Measurements from ENCODE around the gene EDAR. TPM values are rescaled to one million over a fixed set of nuclear protein-coding genes. Genes with fewer than 3 reads are reported as not detected.

Gene EDAR
- total RNA-seq, 3 donors from 2014 or later (not counting 1 experiment from before 2014, with no cell fraction given) = 0.11 to 0.23 TPM; not detected in 1

DNA sequence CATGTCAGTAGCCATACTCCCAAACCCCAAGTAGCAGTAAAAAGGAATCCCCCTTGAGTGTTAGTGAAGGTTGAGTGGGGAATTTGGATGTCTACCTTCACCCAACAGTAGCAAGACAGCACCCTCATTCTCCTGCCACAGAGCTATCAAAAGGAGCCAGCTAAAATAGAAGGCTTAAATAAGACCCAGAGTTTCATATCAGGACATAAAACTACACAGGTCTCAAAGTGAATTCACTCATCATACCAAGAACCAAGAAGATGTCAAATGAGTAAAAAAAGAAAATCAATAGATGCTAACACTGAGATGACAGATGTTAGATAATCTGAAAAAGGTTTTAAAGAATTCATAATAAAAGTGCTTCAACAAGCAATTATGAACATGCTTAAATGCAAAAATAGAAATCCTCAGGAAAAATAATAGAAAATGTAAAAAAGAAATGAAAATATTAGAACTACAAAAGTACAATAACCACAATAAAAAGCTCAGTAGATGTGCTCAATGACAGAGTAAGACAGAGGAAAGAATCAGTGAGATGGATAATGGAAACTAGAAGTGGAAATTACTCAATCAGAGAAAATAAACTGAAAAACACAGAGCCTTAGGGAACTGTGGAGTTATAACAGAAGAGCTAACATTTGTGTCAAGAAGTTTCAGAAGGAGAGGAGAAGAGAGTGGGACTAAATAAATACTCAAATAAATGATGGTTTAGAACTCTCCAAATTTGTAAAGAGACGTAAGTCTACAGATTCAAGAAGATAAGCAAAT, 90.5 kb downstream of the EDAR start:
- Mint-ChIP-seq H3K9me3 (no peaks in the 10 kb centered on the region), H3K4me3 (no peak overlapping the region), H3K27me3 (ENCODE audit: low read depth in 2 of 2) (peaks cover 8 to 13% of the 10 kb centered on the region in 2 donors), H3K4me1 (no peaks in the 10 kb centered on the region), H3K36me3 (no peaks in the 10 kb centered on the region), H3K27ac (no peak overlapping the region)
- WGBS (ENCODE audit: insufficient coverage) = no CpG with 5 or more reads among the region's 1 CpG
- TF ChIP-seq, protein P1, sequence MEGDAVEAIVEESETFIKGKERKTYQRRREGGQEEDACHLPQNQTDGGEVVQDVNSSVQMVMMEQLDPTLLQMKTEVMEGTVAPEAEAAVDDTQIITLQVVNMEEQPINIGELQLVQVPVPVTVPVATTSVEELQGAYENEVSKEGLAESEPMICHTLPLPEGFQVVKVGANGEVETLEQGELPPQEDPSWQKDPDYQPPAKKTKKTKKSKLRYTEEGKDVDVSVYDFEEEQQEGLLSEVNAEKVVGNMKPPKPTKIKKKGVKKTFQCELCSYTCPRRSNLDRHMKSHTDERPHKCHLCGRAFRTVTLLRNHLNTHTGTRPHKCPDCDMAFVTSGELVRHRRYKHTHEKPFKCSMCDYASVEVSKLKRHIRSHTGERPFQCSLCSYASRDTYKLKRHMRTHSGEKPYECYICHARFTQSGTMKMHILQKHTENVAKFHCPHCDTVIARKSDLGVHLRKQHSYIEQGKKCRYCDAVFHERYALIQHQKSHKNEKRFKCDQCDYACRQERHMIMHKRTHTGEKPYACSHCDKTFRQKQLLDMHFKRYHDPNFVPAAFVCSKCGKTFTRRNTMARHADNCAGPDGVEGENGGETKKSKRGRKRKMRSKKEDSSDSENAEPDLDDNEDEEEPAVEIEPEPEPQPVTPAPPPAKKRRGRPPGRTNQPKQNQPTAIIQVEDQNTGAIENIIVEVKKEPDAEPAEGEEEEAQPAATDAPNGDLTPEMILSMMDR (IDR thresholded peaks at IDR 0.05) = no peak
- Histone ChIP-seq H3K4me3 (ENCODE audit: low read length) (no peak overlapping the region), H3K27me3 (ENCODE audit: control insufficient read depth, insufficient read depth, low read length) (no peaks in the 10 kb centered on the region), H3K27ac (ENCODE audit: low read length) (no peak overlapping the region), H3K9me3 (ENCODE audit: control insufficient read depth, insufficient read depth, low read length) (no peaks in the 10 kb centered on the region), H3K36me3 (ENCODE audit: control insufficient read depth, insufficient read depth, low read length) (no peaks in the 10 kb centered on the region), H3K4me1 (ENCODE audit: control insufficient read depth, insufficient read depth, low read length) (no peaks in the 10 kb centered on the region)
- ATAC-seq (no peak), DNase-seq (no peak)
- intact Hi-C loops (cut with micrococcal nuclease) = no loop called here

DNA sequence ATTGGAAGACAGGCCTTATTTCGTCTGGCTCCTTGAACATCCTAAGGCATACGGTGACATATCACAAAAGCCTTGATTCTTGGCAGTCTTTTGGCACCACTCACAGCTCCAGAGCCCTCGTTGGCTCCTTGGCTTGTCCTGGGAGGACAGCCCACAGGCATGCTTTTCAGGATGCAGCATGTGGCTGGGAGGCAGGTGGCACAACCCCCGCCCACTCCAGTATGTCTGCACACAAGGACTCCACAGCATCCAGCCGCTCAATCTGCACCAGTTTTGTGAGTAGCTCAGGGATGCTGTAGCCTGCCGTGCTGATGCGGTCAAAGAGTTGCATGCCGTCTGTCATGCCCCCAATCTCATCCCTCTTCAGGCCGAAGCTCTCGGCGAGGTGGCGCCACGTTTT, 92.3 kb downstream of the EDAR start:
- H3K36me3 ChIP-seq (ENCODE audit: control insufficient read depth, insufficient read depth, low read length) = no peaks in the 10 kb centered on the region
- Mint-ChIP-seq H3K4me1 (no peaks in the 10 kb centered on the region), H3K27ac (no peak overlapping the region), H3K4me3 (no peak overlapping the region), H3K9me3 (no peaks in the 10 kb centered on the region), H3K27me3 (ENCODE audit: low read depth in 2 of 2) (peaks cover 8 to 13% of the 10 kb centered on the region in 2 donors), H3K36me3 (no peaks in the 10 kb centered on the region)
- TF ChIP-seq, protein P1 (IDR thresholded peaks at IDR 0.05) = no peak
- no peaks in the 10 kb centered on the region for H3K27me3 ChIP-seq (ENCODE audit: control insufficient read depth, insufficient read depth, low read length)
- intact Hi-C loops (cut with micrococcal nuclease) = no loop called here
- DNase-seq (no peak), ATAC-seq (no peak)
- peaks cover 4% of the 10 kb centered on the region for H3K9me3 ChIP-seq (ENCODE audit: control insufficient read depth, insufficient read depth, low read length)
- H3K4me1 ChIP-seq (ENCODE audit: control insufficient read depth, insufficient read depth, low read length) = no peaks in the 10 kb centered on the region
- WGBS (ENCODE audit: insufficient coverage) = 94% methylated on average over 13 of the region's 13 CpGs
- H3K27ac ChIP-seq (ENCODE audit: low read length) = no peak overlapping the region
- no peak overlapping the region for H3K4me3 ChIP-seq (ENCODE audit: low read length)

DNA sequence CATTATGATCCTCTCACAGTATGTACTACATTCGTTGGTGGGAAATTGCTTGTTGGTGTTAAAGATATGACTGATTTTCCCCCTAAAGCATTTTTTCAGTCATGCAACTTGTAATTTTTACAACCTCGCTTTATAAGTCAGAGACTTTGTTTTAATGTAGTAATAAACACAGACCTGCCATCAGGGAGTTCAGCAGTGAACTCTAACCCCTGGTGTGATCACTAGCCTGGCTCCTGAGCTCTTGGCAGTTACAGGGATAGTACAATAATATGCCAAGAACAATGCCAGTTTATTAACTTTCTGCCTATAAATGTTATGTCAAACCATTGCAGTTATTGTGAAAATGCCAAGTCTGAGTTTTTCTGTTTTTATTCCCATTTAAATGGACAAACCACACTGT, 93.8 kb downstream of the EDAR start:
- no peak overlapping the region for H3K27ac ChIP-seq (ENCODE audit: low read length)
- TF ChIP-seq, protein P1 (IDR thresholded peaks at IDR 0.05) = no peak
- H3K9me3 ChIP-seq (ENCODE audit: control insufficient read depth, insufficient read depth, low read length) = peaks cover 13% of the 10 kb centered on the region
- no peak overlapping the region for H3K4me3 ChIP-seq (ENCODE audit: low read length)
- Mint-ChIP-seq H3K4me3 (no peak overlapping the region), H3K9me3 (peaks cover 0 to 7% of the 10 kb centered on the region in 2 donors), H3K27ac (no peak overlapping the region), H3K36me3 (peaks cover 11% of the 10 kb centered on the region), H3K27me3 (ENCODE audit: low read depth in 2 of 2) (peaks cover 8 to 13% of the 10 kb centered on the region in 2 donors), H3K4me1 (no peaks in the 10 kb centered on the region)
- H3K27me3 ChIP-seq (ENCODE audit: control insufficient read depth, insufficient read depth, low read length) = no peaks in the 10 kb centered on the region
- 80% methylated on average over 1 of the region's 2 CpGs for whole genome bisulfite sequencing (ENCODE audit: insufficient coverage)
- ATAC-seq (no peak), DNase-seq (no peak)
- no peaks in the 10 kb centered on the region for H3K36me3 ChIP-seq (ENCODE audit: control insufficient read depth, insufficient read depth, low read length)
- H3K4me1 ChIP-seq (ENCODE audit: control insufficient read depth, insufficient read depth, low read length) = no peaks in the 10 kb centered on the region
- intact Hi-C loops (cut with micrococcal nuclease) = no loop called here

DNA sequence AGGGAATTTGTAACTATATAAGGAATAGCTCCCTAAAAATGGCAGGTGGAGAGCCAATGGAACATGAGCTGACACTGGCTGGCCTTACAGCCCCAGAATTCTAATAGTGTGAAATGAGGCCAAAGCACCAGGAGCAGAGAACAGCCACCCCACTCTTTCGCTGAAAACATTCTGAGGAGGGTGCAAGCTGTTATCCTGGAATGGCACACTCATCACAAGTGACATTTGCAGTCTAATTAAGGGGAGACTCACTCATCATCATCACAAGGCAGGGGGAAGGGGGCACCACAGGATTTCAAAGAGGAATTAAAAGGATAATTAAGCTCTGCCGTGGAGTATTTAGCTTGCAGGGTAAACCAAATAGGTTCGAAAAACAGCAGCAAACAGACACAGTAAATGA, 94.3 kb downstream of the EDAR start:
- no peaks in the 10 kb centered on the region for H3K27me3 ChIP-seq (ENCODE audit: control insufficient read depth, insufficient read depth, low read length)
- no peaks in the 10 kb centered on the region for H3K4me1 ChIP-seq (ENCODE audit: control insufficient read depth, insufficient read depth, low read length)
- peaks cover under 1 to 9% of the 10 kb centered on the region in 2 donors for H3K9me3 Mint-ChIP-seq
- H3K27ac Mint-ChIP-seq = no peak overlapping the region
- peaks cover 14% of the 10 kb centered on the region for H3K36me3 Mint-ChIP-seq
- H3K4me1 Mint-ChIP-seq = no peaks in the 10 kb centered on the region
- TF ChIP-seq, protein P1 (IDR thresholded peaks at IDR 0.05) = no peak
- H3K27me3 Mint-ChIP-seq (ENCODE audit: low read depth in 2 of 2) = peaks cover 6 to 13% of the 10 kb centered on the region in 2 donors
- intact Hi-C loops (cut with micrococcal nuclease) = no loop called here
- DNase-seq = no peak
- no peak overlapping the region for H3K27ac ChIP-seq (ENCODE audit: low read length)
- no peak for ATAC-seq
- H3K9me3 ChIP-seq (ENCODE audit: control insufficient read depth, insufficient read depth, low read length) = peaks cover 15% of the 10 kb centered on the region
- no peak overlapping the region for H3K4me3 Mint-ChIP-seq
- H3K36me3 ChIP-seq (ENCODE audit: control insufficient read depth, insufficient read depth, low read length) = no peaks in the 10 kb centered on the region
- WGBS (ENCODE audit: insufficient coverage) = 84% methylated on average over 2 of the region's 3 CpGs
- no peak overlapping the region for H3K4me3 ChIP-seq (ENCODE audit: low read length)
